ENCODE measurements around the gene CCDC34.

CCDC34 gene

GRCh38 chr11:27392278-27393114 lies 29.5 kb upstream of the CCDC34 start:
- DNase-seq (ENCODE audit: extremely low read depth, low read depth), result no peak
- TF ChIP-seq, protein P1, sequence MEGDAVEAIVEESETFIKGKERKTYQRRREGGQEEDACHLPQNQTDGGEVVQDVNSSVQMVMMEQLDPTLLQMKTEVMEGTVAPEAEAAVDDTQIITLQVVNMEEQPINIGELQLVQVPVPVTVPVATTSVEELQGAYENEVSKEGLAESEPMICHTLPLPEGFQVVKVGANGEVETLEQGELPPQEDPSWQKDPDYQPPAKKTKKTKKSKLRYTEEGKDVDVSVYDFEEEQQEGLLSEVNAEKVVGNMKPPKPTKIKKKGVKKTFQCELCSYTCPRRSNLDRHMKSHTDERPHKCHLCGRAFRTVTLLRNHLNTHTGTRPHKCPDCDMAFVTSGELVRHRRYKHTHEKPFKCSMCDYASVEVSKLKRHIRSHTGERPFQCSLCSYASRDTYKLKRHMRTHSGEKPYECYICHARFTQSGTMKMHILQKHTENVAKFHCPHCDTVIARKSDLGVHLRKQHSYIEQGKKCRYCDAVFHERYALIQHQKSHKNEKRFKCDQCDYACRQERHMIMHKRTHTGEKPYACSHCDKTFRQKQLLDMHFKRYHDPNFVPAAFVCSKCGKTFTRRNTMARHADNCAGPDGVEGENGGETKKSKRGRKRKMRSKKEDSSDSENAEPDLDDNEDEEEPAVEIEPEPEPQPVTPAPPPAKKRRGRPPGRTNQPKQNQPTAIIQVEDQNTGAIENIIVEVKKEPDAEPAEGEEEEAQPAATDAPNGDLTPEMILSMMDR (IDR thresholded peaks at IDR 0.05; ENCODE audit: low read depth, low read length), result no peak

- TF ChIP-seq, protein P1 (IDR thresholded peaks at IDR 0.05; ENCODE audit: low read depth, low read length), result no peak
- no peak for DNase-seq (ENCODE audit: extremely low read depth, low read depth)
These were observed 28.5 kb upstream of the CCDC34 start for GRCh38 chr11:27391331-27392015.

GRCh38 chr11:27390318-27391295 lies 27.6 kb upstream of the CCDC34 start:
- TF ChIP-seq, protein P1 (IDR thresholded peaks at IDR 0.05; ENCODE audit: low read depth, low read length), result no peak
- DNase-seq (ENCODE audit: extremely low read depth, low read depth), result no peak

DNA sequence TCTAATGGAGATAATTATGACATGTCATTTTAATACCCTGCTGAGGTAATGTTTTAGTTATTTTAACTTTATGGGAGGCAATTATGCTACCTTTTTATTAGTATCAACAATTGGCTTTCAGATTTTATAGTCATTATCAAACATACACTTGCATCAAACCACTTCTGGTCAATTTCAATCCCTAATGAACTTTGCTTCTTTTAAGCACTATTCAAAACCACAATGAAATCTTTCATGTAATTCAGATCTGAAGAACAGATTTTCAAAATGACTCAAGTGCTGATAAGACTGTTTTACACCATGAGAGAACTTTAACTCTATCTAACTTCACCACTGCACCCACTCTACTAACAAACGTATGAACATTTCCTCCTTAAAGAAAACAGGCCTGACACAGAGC lies 25.9 kb upstream of the CCDC34 start:
- DNase-seq (ENCODE audit: extremely low read depth, low read depth), result no peak
- TF ChIP-seq, protein P1 (IDR thresholded peaks at IDR 0.05; ENCODE audit: low read depth, low read length), result no peak

- TF ChIP-seq, protein P1 (IDR thresholded peaks at IDR 0.05; ENCODE audit: low read depth, low read length), result no peak
These were observed 25.0 kb upstream of the CCDC34 start for GRCh38 chr11:27388001-27388400.

GRCh38 chr11:27387362-27387761 lies 24.3 kb upstream of the CCDC34 start:
- TF ChIP-seq, protein P1 (IDR thresholded peaks at IDR 0.05; ENCODE audit: low read depth, low read length), result no peak
- no peak for DNase-seq (ENCODE audit: extremely low read depth, low read depth)

More at GRCh38 chr11:27388001-27388400, 25.0 kb upstream of the CCDC34 start:
- DNase-seq (ENCODE audit: extremely low read depth, low read depth), result no peak

Data from AG09319 (cell line).